LNCAP (cell line): Measurements from ENCODE around the gene IL13.

ENCODE experiments used
- TF ChIP-seq, protein P1 (sequence below): fragments of 450-650 bp; IDR thresholded peaks from 2 replicates; pipeline ENCODE4 v1.5.1; 2017; ENCODE audit warnings: mild to moderate bottlenecking

Gene IL13

DNA sequence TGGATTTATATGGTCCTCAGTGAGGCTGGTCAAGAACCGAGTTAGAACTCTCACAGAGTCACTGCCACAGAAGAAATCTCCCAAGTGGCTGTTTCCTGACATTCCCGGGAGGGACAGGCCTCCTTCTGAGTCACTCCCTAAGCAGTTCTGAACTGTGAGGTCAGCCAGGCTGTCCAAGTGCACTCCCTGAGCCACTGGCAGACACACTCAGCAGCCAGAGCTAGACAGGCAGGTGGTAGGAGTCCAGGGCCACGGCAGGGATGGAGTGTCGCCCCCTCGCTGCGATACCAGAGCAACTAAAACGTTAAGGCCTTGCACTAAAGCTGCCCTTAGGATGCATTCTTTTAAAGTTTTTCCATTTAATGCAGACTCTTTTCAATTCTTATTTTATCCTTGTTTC lies 19.2 kb downstream of the IL13 start:
- TF ChIP-seq, protein P1, sequence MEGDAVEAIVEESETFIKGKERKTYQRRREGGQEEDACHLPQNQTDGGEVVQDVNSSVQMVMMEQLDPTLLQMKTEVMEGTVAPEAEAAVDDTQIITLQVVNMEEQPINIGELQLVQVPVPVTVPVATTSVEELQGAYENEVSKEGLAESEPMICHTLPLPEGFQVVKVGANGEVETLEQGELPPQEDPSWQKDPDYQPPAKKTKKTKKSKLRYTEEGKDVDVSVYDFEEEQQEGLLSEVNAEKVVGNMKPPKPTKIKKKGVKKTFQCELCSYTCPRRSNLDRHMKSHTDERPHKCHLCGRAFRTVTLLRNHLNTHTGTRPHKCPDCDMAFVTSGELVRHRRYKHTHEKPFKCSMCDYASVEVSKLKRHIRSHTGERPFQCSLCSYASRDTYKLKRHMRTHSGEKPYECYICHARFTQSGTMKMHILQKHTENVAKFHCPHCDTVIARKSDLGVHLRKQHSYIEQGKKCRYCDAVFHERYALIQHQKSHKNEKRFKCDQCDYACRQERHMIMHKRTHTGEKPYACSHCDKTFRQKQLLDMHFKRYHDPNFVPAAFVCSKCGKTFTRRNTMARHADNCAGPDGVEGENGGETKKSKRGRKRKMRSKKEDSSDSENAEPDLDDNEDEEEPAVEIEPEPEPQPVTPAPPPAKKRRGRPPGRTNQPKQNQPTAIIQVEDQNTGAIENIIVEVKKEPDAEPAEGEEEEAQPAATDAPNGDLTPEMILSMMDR = no peak

DNA sequence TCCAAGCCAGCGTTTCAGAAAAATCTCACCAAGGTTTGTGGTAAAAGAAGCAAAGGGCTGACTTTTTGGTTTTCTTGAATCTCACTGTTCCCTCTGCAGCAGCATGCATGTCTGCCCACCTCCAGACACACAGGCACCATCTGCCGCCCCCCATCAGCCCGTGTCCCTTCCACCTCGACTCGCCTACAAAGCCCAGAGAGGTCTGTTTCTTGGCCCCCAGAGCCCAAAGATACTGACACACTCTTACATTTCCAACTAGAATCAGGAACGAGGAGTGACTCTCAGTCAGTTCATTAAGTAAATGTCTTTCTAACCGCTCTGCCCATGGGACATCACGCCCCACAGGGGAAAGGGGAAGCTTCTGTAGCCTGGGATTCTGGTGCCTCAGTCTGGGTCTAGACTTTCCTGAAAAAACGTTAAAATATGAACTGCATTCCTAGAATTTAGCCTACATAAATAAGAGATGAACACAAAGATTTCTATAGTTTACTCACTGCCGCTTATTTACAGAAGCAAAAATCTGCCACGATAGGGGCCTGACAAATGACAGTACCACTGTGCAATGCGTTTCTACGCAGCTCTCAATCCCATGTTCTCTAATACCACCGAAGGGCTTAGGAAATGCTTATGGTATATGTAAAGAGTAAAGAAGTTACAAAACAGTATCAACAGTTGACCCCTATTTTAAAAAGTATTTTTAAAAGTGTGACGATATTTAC lies 19.9 kb downstream of the IL13 start:
- TF ChIP-seq, protein P1 = no peak

DNA sequence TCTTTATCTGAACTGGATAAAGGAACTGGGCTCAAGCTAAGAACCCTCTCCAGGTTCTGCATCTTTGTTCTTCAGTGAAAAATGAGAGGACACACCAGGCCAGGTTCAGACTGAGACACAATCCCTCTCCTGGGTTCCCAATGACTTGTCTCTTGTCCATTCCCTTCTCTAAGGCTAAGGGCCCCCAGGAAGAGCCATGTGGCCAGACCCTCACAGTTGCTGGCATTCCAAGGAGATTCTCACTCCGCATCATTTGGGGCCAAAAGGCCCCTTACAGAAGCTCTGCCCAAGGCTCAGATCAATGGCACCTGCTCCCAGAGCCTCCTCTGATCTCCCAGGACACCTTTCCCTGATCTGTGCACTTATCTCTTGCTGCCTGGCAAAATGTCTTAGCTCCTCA lies 20.8 kb downstream of the IL13 start:
- TF ChIP-seq, protein P1 = no peak

DNA sequence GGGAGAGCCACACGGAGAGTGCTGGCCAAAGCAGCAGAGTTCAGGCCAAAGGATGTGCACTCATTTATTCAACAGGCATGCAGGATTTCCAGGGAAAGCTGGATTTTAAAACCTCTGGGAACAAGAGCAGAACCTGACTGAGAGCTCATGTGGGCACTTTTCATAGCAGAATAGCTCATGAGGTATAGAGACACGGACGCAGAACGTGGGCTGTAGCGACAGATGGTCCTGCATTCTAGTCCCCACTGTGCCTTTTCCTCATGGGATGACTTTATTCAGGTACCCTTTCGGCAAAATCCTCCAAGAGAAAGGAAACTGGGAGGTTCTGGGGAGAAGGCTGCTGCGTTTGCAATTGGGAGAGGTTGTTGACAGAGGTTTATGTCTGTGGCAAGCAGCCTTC lies 21.2 kb downstream of the IL13 start:
- TF ChIP-seq, protein P1 = no peak

DNA sequence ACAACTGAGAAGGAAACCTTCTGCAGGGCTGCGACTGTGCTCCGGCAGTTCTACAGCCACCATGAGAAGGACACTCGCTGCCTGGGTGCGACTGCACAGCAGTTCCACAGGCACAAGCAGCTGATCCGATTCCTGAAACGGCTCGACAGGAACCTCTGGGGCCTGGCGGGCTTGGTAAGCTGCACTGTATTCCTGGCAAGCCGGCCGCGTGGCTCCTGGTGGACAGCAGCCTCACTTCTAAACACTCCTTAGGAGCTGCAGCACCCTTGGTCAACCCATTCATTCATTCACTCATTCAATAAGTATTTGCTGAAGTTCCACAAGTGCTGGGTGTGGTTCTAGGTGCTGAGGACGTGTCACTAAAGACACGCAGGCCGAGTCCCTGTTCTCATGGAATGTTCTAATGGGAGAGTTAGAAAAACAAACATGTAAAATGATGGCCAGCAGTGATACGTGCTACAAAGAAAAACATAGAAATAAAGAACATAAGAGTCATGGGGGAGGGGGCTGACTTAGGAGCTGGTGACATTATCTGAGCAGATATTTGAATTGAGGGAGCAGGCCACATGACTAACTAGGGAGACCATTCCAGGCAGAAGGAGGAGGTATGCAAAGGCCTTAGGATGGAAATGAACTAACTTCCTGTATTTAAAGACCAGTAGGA lies 21.9 kb downstream of the IL13 start:
- TF ChIP-seq, protein P1 = no peak

DNA sequence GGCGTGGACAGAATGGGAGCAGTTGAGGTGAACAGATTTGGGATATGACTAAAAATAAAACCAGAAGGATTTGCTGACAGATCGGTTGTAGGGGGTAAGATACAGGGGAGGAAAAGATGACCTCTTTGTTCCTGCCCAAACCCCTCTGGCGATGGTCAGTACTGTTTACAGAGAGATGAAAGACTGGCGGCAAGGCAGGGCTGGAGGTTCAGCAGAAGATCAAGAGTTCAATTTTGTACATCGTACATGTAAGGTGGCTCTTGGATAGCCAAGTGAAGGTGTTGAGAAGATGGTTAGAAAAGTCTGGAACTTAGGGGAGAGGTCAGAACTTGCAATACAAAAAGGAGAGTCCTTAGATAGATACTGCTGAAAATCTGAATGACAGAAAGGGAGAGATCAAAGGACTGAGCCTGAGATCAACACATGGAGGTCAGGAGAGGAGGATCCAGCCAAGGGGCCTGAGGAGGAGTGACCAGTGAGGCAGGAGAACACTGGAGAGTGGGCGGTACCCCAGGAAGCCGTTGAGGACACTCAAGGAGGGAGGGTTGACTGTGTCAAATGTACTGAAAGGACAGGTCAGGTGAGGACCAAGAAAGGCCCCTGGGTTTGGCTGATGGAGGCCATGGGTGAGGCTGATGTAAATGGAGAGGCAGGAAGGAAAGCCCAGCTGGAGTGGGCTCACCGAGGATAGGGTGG lies 23.0 kb downstream of the IL13 start:
- TF ChIP-seq, protein P1 = no peak

DNA sequence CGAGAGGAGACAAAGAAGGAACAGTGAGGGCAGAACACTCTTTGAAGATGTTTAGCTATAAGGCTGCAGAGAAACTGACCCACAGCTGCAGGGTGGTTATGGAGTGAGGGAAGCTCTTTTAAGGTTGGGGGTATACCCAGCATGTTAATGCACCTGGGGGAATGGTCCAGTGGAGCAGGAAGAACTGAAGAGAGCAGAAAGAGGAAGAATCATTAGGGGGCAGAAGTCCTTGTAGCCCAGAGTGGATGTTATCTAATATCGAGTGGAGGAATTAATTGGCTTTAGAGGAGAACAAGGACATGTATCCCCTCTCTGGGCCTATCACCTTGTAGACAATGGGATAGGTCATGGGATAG lies 23.5 kb downstream of the IL13 start:
- TF ChIP-seq, protein P1 = no peak
